K562 (cell line): Measurements from ENCODE around the gene CERS5. TPM values are rescaled to one million over a fixed set of nuclear protein-coding genes. Genes with fewer than 3 reads are reported as not detected.

Source experiments
- CHD1 ChIP-seq: fragments of 200-600 bp; sonication (generic); IDR thresholded peaks from one replicate; pipeline ENCODE4 v1.6.1; 2012; ENCODE audit warnings: mild to moderate bottlenecking, moderate library complexity, low read length, inconsistent platforms
- CXXC5 ChIP-seq: fragments of 250-450 bp; sonication (Bioruptor Pico); IDR thresholded peaks from 2 replicates; pipeline ENCODE4 v1.8.0; 2022; ENCODE audit warnings: inconsistent platforms, mild to moderate bottlenecking, moderate library complexity
- EP400 ChIP-seq: fragments of 450-650 bp; IDR thresholded peaks from 2 replicates; pipeline ENCODE4 v1.6.1; 2017; ENCODE audit warnings: antibody characterized with exemption, mild to moderate bottlenecking, moderate library complexity
- ETV1 ChIP-seq: fragments of 450-650 bp; conservative IDR thresholded peaks from 2 replicates; pipeline ENCODE4 v1.6.1; 2016; ENCODE audit warnings: missing genetic modification characterization, control low read depth, low read depth, missing compliant biosample characterization
- HMBOX1 ChIP-seq: sonication (generic); IDR thresholded peaks from 2 replicates; pipeline ENCODE4 v1.6.1; 2016
- HMG20A ChIP-seq: fragments of 450-650 bp; formaldehyde crosslinking; conservative IDR thresholded peaks from 2 replicates; pipeline ENCODE4 v1.4.0; 2020; ENCODE audit warnings: mild to moderate bottlenecking, mixed read lengths
- L3MBTL2 ChIP-seq: fragments of 450-650 bp; IDR thresholded peaks from 2 replicates; pipeline ENCODE4 v1.6.1; 2016; ENCODE audit warnings: mild to moderate bottlenecking, moderate library complexity
- MAFG ChIP-seq: fragments of 450-650 bp; conservative IDR thresholded peaks from 2 replicates; pipeline ENCODE4 v1.6.1; 2016; ENCODE audit warnings: missing genetic modification characterization, missing compliant biosample characterization
- MBD2 ChIP-seq: sonication (generic); IDR thresholded peaks from 2 replicates; pipeline ENCODE4 v1.6.1; 2016; ENCODE audit warnings: low read depth, borderline replicate concordance
- NFIC ChIP-seq: fragments of 450-650 bp; IDR thresholded peaks from 2 replicates; pipeline ENCODE4 v1.6.1; 2017; ENCODE audit warnings: mild to moderate bottlenecking, inconsistent platforms
- RBFOX2 ChIP-seq: fragments of 200-400 bp; formaldehyde crosslinking; IDR thresholded peaks from 2 replicates; pipeline ENCODE4 v1.6.1; 2017; ENCODE audit warnings: low read depth, mild to moderate bottlenecking, low read length, moderate library complexity
- REST ChIP-seq, 2 experiments: fragments of 450-650 bp; formaldehyde crosslinking in 1 of 2; IDR thresholded peaks; 2 replicates each; pipeline versions ENCODE4 v1.4.0 to v1.6.1; 2014 to 2020; ENCODE audit warnings: mild to moderate bottlenecking in 2 of 2, borderline replicate concordance in 1 of 2, low read depth in 1 of 2
- RHOXF2B ChIP-seq: fragments of 250-450 bp; sonication (Bioruptor Pico); conservative IDR thresholded peaks from 2 replicates; pipeline ENCODE4 v1.5.1; 2021
- SMC3 ChIP-seq: conservative IDR thresholded peaks from 2 replicates; pipeline ENCODE4 v1.6.1; 2011; ENCODE audit warnings: low read depth, low read length, improper control_type of control experiment; ENCODE audit not compliant: insufficient read depth
- TBP ChIP-seq: optimal IDR thresholded peaks from 2 replicates; pipeline ENCODE3; 2011; ENCODE audit warnings: low read depth, low read length, improper control_type of control experiment
- VEZF1 ChIP-seq: fragments of 200-800 bp; sonication (Bioruptor generic); IDR thresholded peaks from 2 replicates; pipeline ENCODE4 v1.6.1; 2017; ENCODE audit warnings: missing genetic modification characterization, missing compliant biosample characterization
- polyA plus RNA-seq, 8 experiments: library from polyadenylated mRNA; depleted of rRNA in 4 of 8; stranded (reverse) in 5 of 8; unstranded in 3 of 8; fragments of >200 nt; fragmentation: Nextera tagmentation in 2 of 8; fragmentation: Illumina TruSeq in 1 of 8; extraction: Ambion mirVana in 2 of 8; extraction: Trizol in 1 of 8; gene quantifications; 2 replicates each; pipeline versions ENCODE4 v1.2.1 to v1.2.3, GENCODE V29; 2011 to 2014; ENCODE audit warnings: inconsistent platforms in 1 of 8, missing spikeins in 1 of 8
- total RNA-seq, 7 experiments: library from RNA; depleted of rRNA in 6 of 7; stranded (reverse); fragments of >200 nt in 6 of 7; fragmentation: Illumina TruSeq in 2 of 7; extraction: Trizol in 2 of 7; gene quantifications; 2 replicates each; pipeline versions ENCODE4 v1.2.1 to v1.2.3, GENCODE V29; 2011 to 2021; ENCODE audit warnings: low replicate concordance in 1 of 7

Gene CERS5
- total and polyA plus RNA-seq, 9 of the 15 experiments (the other 6 are each of a cell fraction or from before 2014, with no cell fraction given): 6.1 to 47.5 (median 17.8) TPM

GRCh38 chr12:50167049-50167828 lies at the start of gene CERS5 (continued):
- TF ChIP-seq REST (IDR thresholded peaks at IDR 0.05; ENCODE audit: borderline replicate concordance) (0 out of 2 replicates have a peak, but pooled peaks have one; percentile 25), REST (CRISPR knock-in tag; IDR thresholded peaks at IDR 0.05; ENCODE audit: low read depth) (no peak), CHD1 (no peak), SMC3 (no peak), HMBOX1 (no peak), TBP (peak; percentile 64), MAFG (tag) (no peak), RHOXF2B (CRISPR knock-in tag) (no peak), L3MBTL2 (peak; percentile 32; the same call in 1 of the 2 replicates), ETV1 (tag) (peak; percentile 26; the same call in 1 of the 2 replicates), NFIC (0 out of 2 replicates have a peak, but pooled peaks have one; percentile 4), CXXC5 (CRISPR knock-in tag) (peak; percentile 77), MBD2 (peak; percentile 26; the same call in 1 of the 2 replicates), RBFOX2 (peak; percentile 93), HMG20A (CRISPR knock-in tag) (no peak), VEZF1 (CRISPR knock-in tag) (peak; percentile 59), EP400 (peak; percentile 55; the same call in 1 of the 2 replicates)
